Mammary epithelial cell (primary cell): ENCODE measurements around the gene RPS6KA2.

Experiments used
- EZH2 ChIP-seq: IDR thresholded peaks from 2 replicates; pipeline ENCODE4 v1.6.1; 2012; ENCODE audit warnings: low read length, inconsistent platforms, borderline replicate concordance
- TF ChIP-seq, protein P1 (sequence below), 2 donors: IDR thresholded peaks in 1 of 2; conservative IDR thresholded peaks in 1 of 2; 2 replicates each; pipeline ENCODE4 v1.5.1; 2011 to 2012; ENCODE audit warnings: inconsistent platforms in 2 of 2, low read length in 2 of 2, mild to moderate bottlenecking in 2 of 2, control low read depth in 1 of 2, low read depth in 1 of 2; ENCODE audit not compliant: insufficient read depth in 1 of 2; ENCODE audit errors: extremely low read depth in 1 of 2

DNA sequence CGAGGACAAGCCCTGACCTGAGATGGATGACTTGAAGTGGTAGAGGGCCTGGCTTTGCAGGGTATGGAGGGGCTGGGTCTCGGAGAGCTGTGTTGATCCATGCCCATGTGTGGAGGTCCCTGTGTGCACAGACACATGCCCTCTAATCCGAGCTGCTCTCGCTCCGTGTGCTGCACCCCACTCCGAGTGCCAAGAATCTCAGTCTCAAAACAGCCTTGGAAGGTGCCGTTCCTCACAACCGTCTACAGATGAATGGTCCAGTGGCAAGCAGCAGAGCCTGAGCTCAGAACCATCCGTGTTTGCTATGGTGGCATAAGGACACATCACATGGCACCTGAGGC is 133.0 kb downstream of the RPS6KA2 start:
- TF ChIP-seq EZH2: no peak
- TF ChIP-seq, protein P1, sequence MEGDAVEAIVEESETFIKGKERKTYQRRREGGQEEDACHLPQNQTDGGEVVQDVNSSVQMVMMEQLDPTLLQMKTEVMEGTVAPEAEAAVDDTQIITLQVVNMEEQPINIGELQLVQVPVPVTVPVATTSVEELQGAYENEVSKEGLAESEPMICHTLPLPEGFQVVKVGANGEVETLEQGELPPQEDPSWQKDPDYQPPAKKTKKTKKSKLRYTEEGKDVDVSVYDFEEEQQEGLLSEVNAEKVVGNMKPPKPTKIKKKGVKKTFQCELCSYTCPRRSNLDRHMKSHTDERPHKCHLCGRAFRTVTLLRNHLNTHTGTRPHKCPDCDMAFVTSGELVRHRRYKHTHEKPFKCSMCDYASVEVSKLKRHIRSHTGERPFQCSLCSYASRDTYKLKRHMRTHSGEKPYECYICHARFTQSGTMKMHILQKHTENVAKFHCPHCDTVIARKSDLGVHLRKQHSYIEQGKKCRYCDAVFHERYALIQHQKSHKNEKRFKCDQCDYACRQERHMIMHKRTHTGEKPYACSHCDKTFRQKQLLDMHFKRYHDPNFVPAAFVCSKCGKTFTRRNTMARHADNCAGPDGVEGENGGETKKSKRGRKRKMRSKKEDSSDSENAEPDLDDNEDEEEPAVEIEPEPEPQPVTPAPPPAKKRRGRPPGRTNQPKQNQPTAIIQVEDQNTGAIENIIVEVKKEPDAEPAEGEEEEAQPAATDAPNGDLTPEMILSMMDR (conservative IDR thresholded peaks at IDR 0.05 in 1 of 2, IDR thresholded peaks at IDR 0.05 in 1 of 2; ENCODE audit: extremely low read depth in 1 of 2, insufficient read depth in 1 of 2, low read depth in 1 of 2, low read length in 2 of 2): no peak
